Loucy (cell line): ENCODE data around the gene CFAP58.

Source experiments
- CTCF ChIP-seq: fragments of 200-600 bp; sonication (generic); conservative IDR thresholded peaks from 2 replicates; pipeline ENCODE4 v1.5.1; 2014; ENCODE audit warnings: mild to moderate bottlenecking, antibody characterized with exemption, low read length
- EZH2phosphoT487 ChIP-seq: fragments of 200-600 bp; IDR thresholded peaks from 2 replicates; pipeline ENCODE4 v1.6.1; 2018; ENCODE audit warnings: antibody characterized with exemption, mild to moderate bottlenecking, moderate library complexity, borderline replicate concordance

- TF ChIP-seq CTCF = no peak
- TF ChIP-seq EZH2phosphoT487 = no peak
Measured at GRCh38 chr10:104337521-104337984, 16.1 kb upstream of the CFAP58 start.
